Activated CD4-positive, alpha-beta T cell treated with anti-CD3 and anti-CD28 coated beads, Interleukin-2, amount 10 ng/mL, durations not matched to agents 7 days and 5 days (primary cell): ENCODE results near the gene PROB1. TPM values are rescaled to one million over a fixed set of nuclear protein-coding genes. Genes with fewer than 3 reads are reported as not detected.
A peak's percentile ranks its signal among the peaks of the same experiment; 100 is the strongest.

Experiments
- CTCF ChIA-PET: fragments of 350-600 bp; sonication (Branson Sonifier 250); formaldehyde crosslinking; loops from one replicate; lab custom pipeline; 2021; ENCODE audit warnings: antibody characterized with exemption; lab: Charles Lee
- POLR2A ChIA-PET: fragments of 350-600 bp; sonication (Branson Sonifier 250); formaldehyde crosslinking; loops from one replicate; lab custom pipeline; 2021; ENCODE audit warnings: antibody characterized with exemption; lab: Charles Lee
- DNase-seq: peaks from one replicate; pipeline ENCODE4 v3.0.0-alpha.2; 2020
- H3K27ac Mint-ChIP-seq: one replicate; pipeline ENCODE4 v1.8.0; 2021; ENCODE audit warnings: mild to moderate bottlenecking, moderate library complexity, mixed read lengths
- H3K27me3 Mint-ChIP-seq: one replicate; pipeline ENCODE4 v1.8.0; 2021; ENCODE audit warnings: mixed read lengths
- H3K36me3 Mint-ChIP-seq: one replicate; pipeline ENCODE4 v1.8.0; 2021; ENCODE audit warnings: low read depth, mixed read lengths
- H3K4me1 Mint-ChIP-seq: one replicate; pipeline ENCODE4 v1.8.0; 2021; ENCODE audit warnings: mixed read lengths
- H3K4me3 Mint-ChIP-seq: one replicate; pipeline ENCODE4 v1.8.0; 2021; ENCODE audit warnings: mild to moderate bottlenecking, moderate library complexity, mixed read lengths
- H3K9me3 Mint-ChIP-seq: one replicate; pipeline ENCODE4 v1.8.0; 2021; ENCODE audit warnings: mixed read lengths
- total RNA-seq, 2 experiments: library from RNA; stranded (reverse); gene quantifications; one replicate each; pipeline ENCODE4 v1.2.3, GENCODE V29; 2021

PROB1 gene
- total RNA-seq, 2 experiments from 2014 or later = 3.3 to 3.4 TPM

DNA sequence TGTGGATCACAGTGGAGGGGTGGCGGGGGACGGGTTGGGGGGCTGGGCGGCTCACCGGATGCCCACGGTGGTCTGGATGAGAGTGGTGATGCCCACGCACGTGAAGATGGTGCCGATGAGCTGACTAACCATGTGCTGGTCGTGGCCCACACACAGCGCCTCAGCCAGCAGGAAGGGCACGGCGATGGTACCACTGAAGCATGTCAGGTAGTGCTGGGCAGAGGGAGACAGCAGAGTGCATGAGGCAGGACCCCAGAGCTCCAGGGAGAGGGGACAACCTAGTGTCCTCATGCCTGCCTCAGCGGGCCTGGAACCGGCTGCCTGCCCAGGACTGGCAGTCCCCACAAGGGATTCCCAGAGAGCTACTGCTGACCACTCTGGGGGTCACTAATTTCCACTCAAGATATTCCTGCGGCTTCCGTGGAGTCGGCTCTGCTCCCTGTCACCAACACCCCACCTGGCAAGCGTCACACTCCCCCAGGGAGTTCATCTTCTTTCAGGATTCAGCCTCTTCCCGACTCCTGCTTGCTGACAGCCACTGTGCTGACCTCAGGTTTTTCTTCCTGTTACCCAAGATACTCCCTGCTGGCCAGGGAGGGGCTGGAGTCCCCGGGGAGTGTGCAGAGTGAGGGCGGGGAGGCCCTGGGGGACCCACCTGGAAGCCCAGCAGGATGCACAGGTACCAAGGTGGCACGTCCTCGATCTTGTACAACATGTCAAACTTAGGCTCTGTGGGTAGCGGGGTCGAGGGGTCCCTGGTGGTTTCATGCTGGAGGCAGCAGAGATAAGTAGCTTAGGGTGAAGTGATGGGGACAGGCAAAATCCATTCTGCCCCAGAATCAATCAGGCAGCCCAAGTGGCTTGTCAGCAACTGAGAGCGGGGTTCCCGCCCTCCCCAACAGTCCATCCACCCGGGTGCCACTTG, 12.8 kb downstream of the PROB1 start:
- peak overlapping the region; percentile 71 for H3K27ac Mint-ChIP-seq
- no peak overlapping the region for H3K4me3 Mint-ChIP-seq
- H3K27me3 Mint-ChIP-seq = no peaks in the 10 kb centered on the region
- ChIA-PET POLR2A (no interaction called here), CTCF (interaction anchor here (0.8 to 3.2 kb wide), 2 partner anchors 10 to 40 kb away, joined by 3 to 13 read pairs; no protein-coding TSS in a partner anchor)
- no peak for DNase-seq
- H3K36me3 Mint-ChIP-seq = no peaks in the 10 kb centered on the region
- H3K4me1 Mint-ChIP-seq = peaks cover 45% of the 10 kb centered on the region
- no peaks in the 10 kb centered on the region for H3K9me3 Mint-ChIP-seq

DNA sequence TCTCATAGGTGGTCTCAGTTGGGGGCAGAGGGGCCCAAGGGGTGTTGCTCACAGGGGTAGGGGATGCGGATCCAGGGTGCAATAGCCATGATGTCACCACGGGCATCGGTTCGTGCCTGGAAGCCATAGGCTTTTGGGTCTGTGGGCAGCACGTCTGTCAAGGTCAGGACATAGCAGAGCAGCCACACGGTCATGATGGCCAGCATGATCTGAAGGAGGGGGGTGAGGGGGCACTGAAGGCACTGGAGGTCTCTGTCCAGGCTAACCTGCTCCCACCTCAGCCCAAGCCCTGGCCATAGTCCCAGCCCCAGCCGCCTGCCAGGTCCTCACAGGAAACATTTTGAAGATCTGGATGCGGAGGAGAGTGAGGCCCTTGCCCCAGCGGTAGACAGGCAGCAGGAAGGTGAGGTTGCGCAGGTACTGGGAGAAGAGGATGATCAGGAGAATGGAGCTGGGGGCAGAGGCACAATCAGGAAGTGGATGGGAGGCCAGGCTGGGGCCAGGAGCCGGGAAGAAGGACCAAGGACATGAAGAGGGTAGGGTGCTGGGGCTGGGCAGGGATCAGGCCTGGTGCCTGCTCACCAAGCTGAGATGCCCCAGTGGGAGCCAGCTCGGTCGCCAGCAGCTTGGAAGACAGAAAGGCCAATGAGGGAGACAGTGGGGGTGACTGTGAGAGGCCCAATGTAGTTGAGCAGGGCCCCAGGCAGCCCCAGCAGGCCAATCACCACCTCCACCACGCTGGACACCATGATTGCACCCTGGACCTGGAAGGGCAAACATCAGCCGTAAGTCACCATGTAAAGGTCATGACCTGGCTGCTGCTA, 15.1 kb downstream of the PROB1 start:
- ChIA-PET POLR2A (no interaction called here), CTCF (interaction anchor here (0.6 to 3.2 kb wide), 4 partner anchors 8 to 117 kb away, joined by 3 to 13 read pairs (median 6); no protein-coding TSS in a partner anchor)
- H3K36me3 Mint-ChIP-seq = peaks cover 2% of the 10 kb centered on the region
- no peaks in the 10 kb centered on the region for H3K9me3 Mint-ChIP-seq
- peaks cover 24% of the 10 kb centered on the region for H3K4me1 Mint-ChIP-seq
- DNase-seq = no peak
- H3K27ac Mint-ChIP-seq = peak overlapping the region; percentile 55
- no peaks in the 10 kb centered on the region for H3K27me3 Mint-ChIP-seq
- no peak overlapping the region for H3K4me3 Mint-ChIP-seq

DNA sequence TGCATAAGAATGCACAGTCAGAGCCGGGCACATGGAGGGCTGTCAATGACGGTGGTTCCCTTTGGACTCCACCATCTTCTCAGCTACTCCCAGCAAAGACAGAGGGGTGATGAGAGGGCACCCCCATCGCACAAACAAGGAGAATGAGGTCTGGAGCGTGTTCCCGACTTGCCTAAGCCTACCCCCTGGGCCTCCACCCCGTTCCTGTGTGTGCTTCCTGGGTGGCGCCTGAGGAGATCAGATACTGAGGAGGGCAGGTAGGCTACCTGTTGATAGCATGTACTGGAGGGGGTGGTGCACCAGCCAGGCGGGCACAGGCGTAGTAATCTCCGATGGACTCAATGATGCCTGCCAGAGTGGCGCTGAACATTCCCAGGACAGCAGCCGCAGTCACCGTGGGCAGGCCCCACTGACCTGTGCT, 16.0 kb downstream of the PROB1 start:
- Mint-ChIP-seq H3K9me3 (no peaks in the 10 kb centered on the region), H3K4me1 (peaks cover 16% of the 10 kb centered on the region), H3K27me3 (no peaks in the 10 kb centered on the region), H3K27ac (no peak overlapping the region), H3K4me3 (no peak overlapping the region), H3K36me3 (peaks cover 2% of the 10 kb centered on the region)
- no peak for DNase-seq
- CTCF ChIA-PET = interaction anchor here (2.0 kb wide), 1 partner anchor 9 kb away, joined by 7 read pairs; no protein-coding TSS in a partner anchor
- POLR2A ChIA-PET = no interaction called here

DNA sequence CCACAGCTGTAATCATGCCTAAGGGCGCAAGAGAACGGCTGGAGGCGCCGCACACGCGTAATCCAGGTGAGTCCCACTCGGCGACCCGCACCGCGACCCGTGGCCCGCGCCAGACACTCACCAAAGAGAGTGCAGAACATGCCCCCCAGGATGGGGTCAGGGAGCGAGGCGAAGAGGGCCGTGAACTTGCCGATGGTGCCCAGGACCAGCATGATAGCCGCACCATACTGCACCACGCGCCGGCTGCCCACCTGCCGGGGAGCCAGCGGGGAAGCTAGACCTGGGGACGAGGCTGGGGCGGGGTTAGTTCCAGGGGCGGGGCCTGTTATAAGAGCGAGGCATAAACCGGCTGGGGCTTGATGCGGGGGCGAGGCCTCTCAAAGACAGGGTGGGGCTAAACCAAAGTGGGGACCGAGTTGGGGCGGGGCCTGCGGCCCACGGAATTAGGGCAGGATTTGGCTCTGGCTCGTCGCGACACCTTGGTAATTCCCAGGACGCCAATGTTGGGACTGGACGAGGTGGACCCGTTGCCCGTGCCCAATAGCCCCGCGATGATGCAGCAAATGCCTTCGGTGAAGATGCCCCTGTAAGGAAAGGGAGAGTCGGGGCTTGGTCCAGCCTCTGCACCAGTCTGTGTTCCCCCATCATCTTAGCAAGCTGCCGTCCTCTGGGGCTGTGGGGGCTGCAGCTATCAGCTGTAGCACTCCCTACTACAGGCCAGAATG, 16.6 kb downstream of the PROB1 start:
- Mint-ChIP-seq H3K4me3 (no peak overlapping the region), H3K27ac (no peak overlapping the region), H3K9me3 (no peaks in the 10 kb centered on the region), H3K36me3 (peaks cover 5% of the 10 kb centered on the region), H3K4me1 (peaks cover 9% of the 10 kb centered on the region), H3K27me3 (no peaks in the 10 kb centered on the region)
- no peak for DNase-seq
- ChIA-PET CTCF (interaction anchor here (1.0 to 2.0 kb wide), 2 partner anchors 9 to 10 kb away, joined by 3 to 7 read pairs; no protein-coding TSS in a partner anchor), POLR2A (no interaction called here)

DNA sequence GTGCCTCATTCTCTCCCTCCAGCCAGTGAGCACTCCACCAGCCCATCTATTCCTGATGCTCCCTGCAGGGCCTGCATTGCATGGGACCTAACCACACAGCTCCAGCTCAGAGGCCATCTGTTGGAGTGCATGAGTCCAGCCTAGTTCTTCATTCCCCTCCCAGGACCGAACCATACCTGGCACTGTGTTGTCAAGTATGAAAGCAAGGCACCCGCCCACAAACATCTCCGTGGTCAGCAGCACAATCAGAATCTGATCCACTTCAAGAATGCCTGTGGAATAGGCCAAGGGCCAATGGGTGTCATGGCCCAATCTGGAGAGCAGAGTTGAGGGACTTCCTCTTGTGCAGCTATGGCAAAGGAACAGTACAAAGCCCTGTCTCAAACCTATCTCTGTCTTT, 17.7 kb downstream of the PROB1 start:
- ChIA-PET CTCF (interaction anchor here (0.6 to 1.4 kb wide), 3 partner anchors 10 to 93 kb away, joined by 3 to 4 read pairs (median 3); no protein-coding TSS in a partner anchor), POLR2A (no interaction called here)
- H3K27ac Mint-ChIP-seq = no peak overlapping the region
- no peak overlapping the region for H3K4me3 Mint-ChIP-seq
- no peaks in the 10 kb centered on the region for H3K27me3 Mint-ChIP-seq
- no peak for DNase-seq
- H3K9me3 Mint-ChIP-seq = no peaks in the 10 kb centered on the region
- H3K4me1 Mint-ChIP-seq = peaks cover 10% of the 10 kb centered on the region
- peaks cover 10% of the 10 kb centered on the region for H3K36me3 Mint-ChIP-seq

DNA sequence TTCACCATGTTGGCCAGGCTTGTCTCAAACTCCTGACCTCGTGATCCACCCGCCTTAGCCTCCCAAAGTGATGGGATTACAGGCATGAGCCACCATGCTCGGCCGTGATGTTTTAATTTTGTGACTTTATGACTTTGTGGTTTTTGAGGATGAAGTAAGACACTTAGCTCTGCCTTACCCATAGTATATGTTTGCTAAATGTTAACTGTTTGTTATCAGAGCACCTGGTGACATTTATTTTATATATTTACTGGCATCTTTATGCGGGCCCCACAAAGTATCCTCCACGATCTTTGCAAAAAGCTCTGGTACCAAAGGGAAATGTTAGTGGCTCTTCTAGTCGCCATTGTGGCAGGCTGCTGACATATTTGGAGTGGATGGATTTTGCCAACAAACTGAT, 18.5 kb downstream of the PROB1 start:
- no peaks in the 10 kb centered on the region for H3K9me3 Mint-ChIP-seq
- H3K27me3 Mint-ChIP-seq = no peaks in the 10 kb centered on the region
- ChIA-PET CTCF (interaction anchor here (0.9 to 1.4 kb wide), 4 partner anchors 13 to 141 kb away, joined by 3 to 4 read pairs (median 3); partner anchors contain the start of gene MZB1), POLR2A (no interaction called here)
- no peak overlapping the region for H3K4me3 Mint-ChIP-seq
- H3K36me3 Mint-ChIP-seq = peaks cover 11% of the 10 kb centered on the region
- H3K27ac Mint-ChIP-seq = no peak overlapping the region
- no peak for DNase-seq
- H3K4me1 Mint-ChIP-seq = peaks cover 18% of the 10 kb centered on the region

DNA sequence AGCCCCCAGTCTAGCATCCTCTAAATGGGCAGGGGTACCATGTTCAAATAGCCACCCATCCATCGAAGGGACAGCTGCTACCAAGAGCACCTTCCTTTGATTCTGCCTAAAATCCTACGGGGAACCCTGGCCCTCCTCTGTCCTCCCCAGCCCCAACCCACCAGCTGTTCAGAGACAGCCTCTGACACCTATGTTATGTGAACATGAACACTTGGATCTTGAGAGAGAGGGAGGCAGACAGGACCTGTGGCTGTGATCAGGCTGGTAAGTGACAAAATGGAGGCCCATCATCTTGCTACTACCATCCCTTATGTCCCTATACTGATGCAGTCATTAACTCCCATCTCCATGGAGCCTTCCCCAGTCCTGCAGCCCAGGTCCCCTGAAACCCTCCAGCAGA, 20.0 kb downstream of the PROB1 start:
- H3K36me3 Mint-ChIP-seq = peaks cover 12% of the 10 kb centered on the region
- ChIA-PET CTCF (interaction anchor here (1.3 to 1.8 kb wide), 3 partner anchors 10 to 18 kb away, joined by 5 to 6 read pairs (median 6); no protein-coding TSS in a partner anchor), POLR2A (no interaction called here)
- H3K4me3 Mint-ChIP-seq = no peak overlapping the region
- H3K4me1 Mint-ChIP-seq = peaks cover 23% of the 10 kb centered on the region
- no peak for DNase-seq
- no peak overlapping the region for H3K27ac Mint-ChIP-seq
- H3K27me3 Mint-ChIP-seq = no peaks in the 10 kb centered on the region
- H3K9me3 Mint-ChIP-seq = no peaks in the 10 kb centered on the region

DNA sequence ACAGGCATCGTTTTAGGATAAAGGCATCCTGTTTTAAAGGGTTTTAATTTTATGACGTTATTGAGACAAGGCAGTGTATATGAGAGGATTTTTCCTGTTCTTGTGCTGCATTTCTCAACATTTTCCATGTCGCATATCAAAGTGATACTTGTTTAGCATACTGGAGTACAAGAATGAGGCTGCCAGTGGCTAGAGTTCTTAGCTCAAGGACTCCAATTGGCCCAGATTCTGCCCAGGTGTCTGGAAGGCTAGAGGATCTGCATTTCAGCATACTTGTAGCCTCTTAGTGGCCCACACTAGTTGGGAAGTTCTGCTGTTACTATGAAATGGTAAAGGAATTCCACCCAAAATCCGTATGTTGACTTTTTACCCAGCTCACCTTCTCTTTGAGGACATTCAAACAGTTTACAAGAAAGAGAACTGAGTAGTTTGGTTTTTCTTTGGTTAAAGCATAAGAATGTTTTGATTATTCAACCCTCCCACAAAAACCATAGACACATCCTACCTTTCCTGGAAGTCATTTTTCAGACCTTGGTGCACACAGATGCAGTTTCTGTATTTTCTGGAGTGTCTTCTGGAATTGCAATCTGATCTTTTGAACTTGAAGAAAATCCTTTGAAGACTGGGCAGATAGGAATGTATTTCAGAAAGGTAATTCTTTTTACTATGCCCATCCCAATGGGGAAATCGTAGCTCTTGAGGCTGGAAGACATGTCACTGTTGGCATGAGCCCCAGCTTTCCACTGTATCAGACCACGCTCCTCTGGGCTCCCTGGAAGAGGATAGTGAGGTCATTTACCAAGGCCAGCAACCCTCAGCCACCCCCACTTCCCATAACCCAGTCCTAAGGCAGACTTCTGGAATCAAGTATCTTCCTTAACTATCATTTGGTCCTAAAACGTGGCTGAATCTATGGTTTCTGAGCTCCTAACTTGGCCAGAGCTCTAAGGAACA, 23.1 kb downstream of the PROB1 start:
- Mint-ChIP-seq H3K9me3 (no peaks in the 10 kb centered on the region), H3K27ac (peak overlapping the region; percentile 0), H3K36me3 (peaks cover 20% of the 10 kb centered on the region), H3K27me3 (no peaks in the 10 kb centered on the region), H3K4me3 (no peak overlapping the region), H3K4me1 (peaks cover 15% of the 10 kb centered on the region)
- DNase-seq = no peak
- CTCF ChIA-PET = interaction anchor here (0.6 to 1.9 kb wide), 3 partner anchors 9 to 200 kb away, joined by 3 to 5 read pairs (median 4); partner anchors contain the start of gene PAIP2
- POLR2A ChIA-PET = interaction anchor here (0.6 kb wide), 1 partner anchor 79 kb away, joined by 3 read pairs; no protein-coding TSS in a partner anchor

DNA sequence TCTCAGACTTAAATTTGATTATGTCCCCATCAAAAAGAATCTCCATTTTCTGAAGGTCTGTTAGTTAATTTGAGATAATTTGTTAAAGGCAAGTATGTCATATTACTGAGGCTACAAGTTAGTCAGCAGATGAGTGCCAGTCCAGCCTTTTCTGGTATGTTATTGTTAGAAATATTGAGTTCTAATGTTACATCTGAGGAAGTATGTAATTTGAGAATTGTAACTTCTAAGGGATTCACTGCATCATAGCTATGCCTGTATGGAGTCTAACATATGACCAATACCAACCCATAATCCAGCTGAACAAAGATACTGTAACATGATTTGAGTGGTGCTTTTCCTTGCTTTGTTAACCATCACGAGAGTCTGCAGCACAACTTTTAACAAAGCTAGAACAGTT, 25.7 kb downstream of the PROB1 start:
- Mint-ChIP-seq H3K4me3 (no peak overlapping the region), H3K27me3 (no peaks in the 10 kb centered on the region), H3K36me3 (peaks cover 34% of the 10 kb centered on the region), H3K9me3 (no peaks in the 10 kb centered on the region), H3K4me1 (peaks cover 15% of the 10 kb centered on the region), H3K27ac (no peak overlapping the region)
- ChIA-PET CTCF (interaction anchor here (0.8 to 1.2 kb wide), 4 partner anchors 14 to 46 kb away, joined by 3 to 4 read pairs (median 4); no protein-coding TSS in a partner anchor), POLR2A (no interaction called here)
- DNase-seq = no peak

DNA sequence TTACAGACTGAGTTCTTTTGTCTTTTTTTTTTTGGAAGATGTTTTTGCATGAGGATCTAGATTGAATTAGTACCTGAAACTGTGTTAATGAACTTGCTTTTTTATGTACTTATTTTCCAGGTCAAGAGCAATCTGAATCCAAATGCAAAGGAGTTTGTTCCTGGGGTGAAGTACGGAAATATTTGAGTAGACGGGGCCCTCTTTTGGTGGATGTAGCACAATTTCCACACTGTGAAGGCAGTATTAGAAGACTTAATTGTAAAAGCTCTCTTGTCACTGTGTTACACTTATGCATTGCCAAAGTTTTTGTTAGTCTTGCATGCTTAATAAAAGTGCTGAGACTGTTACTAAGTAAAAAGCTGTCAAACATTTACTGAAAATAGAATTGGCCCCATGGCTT, 26.3 kb downstream of the PROB1 start:
- H3K9me3 Mint-ChIP-seq = no peaks in the 10 kb centered on the region
- DNase-seq = no peak
- no peak overlapping the region for H3K27ac Mint-ChIP-seq
- CTCF ChIA-PET = interaction anchor here (0.6 to 0.8 kb wide), 3 partner anchors 26 to 407 kb away, joined by 3 to 4 read pairs (median 4); no protein-coding TSS in a partner anchor
- POLR2A ChIA-PET = interaction anchor here (1.0 kb wide), 1 partner anchor 75 kb away, joined by 3 read pairs; the partner anchor contains the start of gene MATR3
- no peaks in the 10 kb centered on the region for H3K27me3 Mint-ChIP-seq
- no peak overlapping the region for H3K4me3 Mint-ChIP-seq
- peaks cover 15% of the 10 kb centered on the region for H3K4me1 Mint-ChIP-seq
- H3K36me3 Mint-ChIP-seq = peaks cover 40% of the 10 kb centered on the region

DNA sequence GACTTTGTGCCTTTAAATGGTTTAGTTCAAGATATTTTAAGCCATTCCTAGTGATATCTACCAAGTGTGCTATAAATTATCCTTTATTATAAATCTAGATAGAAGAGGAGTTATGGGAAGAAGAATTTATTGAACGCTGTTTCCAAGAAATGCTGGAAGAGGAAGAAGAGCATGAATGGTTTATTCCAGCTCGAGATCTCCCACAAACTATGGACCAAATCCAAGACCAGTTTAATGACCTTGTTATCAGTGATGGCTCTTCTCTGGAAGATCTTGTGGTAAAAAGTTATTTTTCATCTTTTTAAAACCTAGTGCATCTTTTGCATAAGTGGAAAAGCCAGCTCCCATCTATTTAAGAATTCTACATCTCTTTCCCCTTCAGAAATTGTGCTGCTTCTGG, 30.4 kb downstream of the PROB1 start:
- peaks cover 2% of the 10 kb centered on the region for H3K4me1 Mint-ChIP-seq
- no peaks in the 10 kb centered on the region for H3K27me3 Mint-ChIP-seq
- H3K9me3 Mint-ChIP-seq = no peaks in the 10 kb centered on the region
- no peak for DNase-seq
- H3K4me3 Mint-ChIP-seq = no peak overlapping the region
- CTCF ChIA-PET = no interaction called here
- POLR2A ChIA-PET = no interaction called here
- H3K27ac Mint-ChIP-seq = no peak overlapping the region
- H3K36me3 Mint-ChIP-seq = peaks cover 31% of the 10 kb centered on the region
